HCT116 (cell line): ENCODE results near the gene TRPM4. TPM values are rescaled to one million over a fixed set of nuclear protein-coding genes. Genes with fewer than 3 reads are reported as not detected.
"Not testable (repeated sequence)": the region's sequence is repeated elsewhere in the genome, so short reads cannot be mapped to it uniquely, and the experiment has no call there.

Source experiments
- ATAC-seq: fragments of 200-7000 bp; cut with Tn5 transposase; 2 replicates; pipeline ENCODE4 v1.9.1; 2020; ENCODE audit warnings: mild to moderate bottlenecking, moderate library complexity
- BruUV-seq: library from RNA; stranded (reverse); fragments of 400-500 nt; replicated peaks from 2 replicates; lab custom pipeline; 2021; lab: Mats Ljungman, UMichigan
- CTCF ChIA-PET: fragments of 300-600 bp; sonication (Branson Sonifier 250); formaldehyde crosslinking; loops from one replicate; lab custom pipeline; 2021; ENCODE audit warnings: antibody characterized with exemption; lab: Charles Lee
- POLR2A ChIA-PET: fragments of 300-600, 350-600 bp; sonication (Branson Sonifier 250); formaldehyde crosslinking; loops from one replicate; lab custom pipeline; 2021; ENCODE audit warnings: antibody characterized with exemption; lab: Charles Lee
- RAD21 ChIA-PET, 2 experiments: fragments of 300-600 bp; sonication (Branson Sonifier 250); formaldehyde crosslinking; loops; one replicate each; lab custom pipeline; 2023; ENCODE audit warnings: low total read pairs in 2 of 2; ENCODE audit not compliant: uncharacterized antibody in 2 of 2, unreplicated experiment in 2 of 2, low non-redundant PET in 1 of 2; lab: Charles Lee
- DNase-seq: peaks from one replicate; pipeline ENCODE4 v3.0.0-alpha.2; 2010; ENCODE audit warnings: low read depth, low spot score
- H2AFZ ChIP-seq: fragments of 200-600 bp; shearing (Covaris generic), sonication (generic); 2 replicates; pipeline ENCODE4 v1.6.1; 2017; ENCODE audit warnings: low read depth, mixed run types, mixed read lengths, antibody characterized with exemption, low read length; ENCODE audit not compliant: poor library complexity, severe bottlenecking
- H3K27ac ChIP-seq: 2 replicates; pipeline ENCODE4 v1.5.1; 2012; ENCODE audit warnings: low read depth, low read length
- H3K27me3 ChIP-seq: fragments of 200-600 bp; sonication (generic); 2 replicates; pipeline ENCODE4 v1.6.1; 2016; ENCODE audit warnings: mixed run types, low read length, mixed read lengths; ENCODE audit not compliant: insufficient read depth
- H3K36me3 ChIP-seq, 2 experiments: fragments of 200-500 bp in 1 of 2; fragments of 200-600 bp in 1 of 2; sonication (Bioruptor generic) in 1 of 2; sonication (generic) in 1 of 2; 2 replicates each; pipeline versions ENCODE4 v1.5.1 to v1.6.1; 2014 to 2016; ENCODE audit warnings: low read length in 2 of 2, inconsistent platforms in 1 of 2, mixed read lengths in 1 of 2, mixed run types in 1 of 2; ENCODE audit not compliant: insufficient read depth in 2 of 2, control insufficient read depth in 1 of 2
- H3K4me1 ChIP-seq, 2 experiments: fragments of 200-600 bp in 1 of 2; sonication (generic) in 1 of 2; 2 replicates each; pipeline versions ENCODE4 v1.5.1 to v1.6.1; 2012 to 2017; ENCODE audit warnings: low read length in 2 of 2, inconsistent platforms in 1 of 2, mild to moderate bottlenecking in 1 of 2, mixed read lengths in 1 of 2, mixed run types in 1 of 2, moderate library complexity in 1 of 2; ENCODE audit not compliant: insufficient read depth in 2 of 2, control insufficient read depth in 1 of 2
- H3K4me2 ChIP-seq: fragments of 200-600 bp; sonication (generic); 2 replicates; pipeline ENCODE4 v1.6.1; 2017; ENCODE audit warnings: mixed run types, low read length, mixed read lengths
- H3K4me3 ChIP-seq, 2 experiments: fragments of 200-600 bp in 1 of 2; sonication (generic) in 1 of 2; replicated peaks in 1 of 2; 2 replicates each; pipeline ENCODE4 v1.5.1; 2011 to 2016; ENCODE audit warnings: low read length in 2 of 2, control low read depth in 1 of 2, low read depth in 1 of 2, mild to moderate bottlenecking in 1 of 2, mixed read lengths in 1 of 2, mixed run types in 1 of 2
- H3K79me2 ChIP-seq: fragments of 200-600 bp; sonication (generic); 2 replicates; pipeline ENCODE4 v1.6.1; 2017; ENCODE audit warnings: mild to moderate bottlenecking, mixed run types, low read length, moderate library complexity, mixed read lengths; ENCODE audit not compliant: insufficient read depth
- H3K9ac ChIP-seq: fragments of 200-600 bp; sonication (generic); 2 replicates; pipeline ENCODE4 v1.6.1; 2016; ENCODE audit warnings: low read length, mixed read lengths
- H3K9me2 ChIP-seq: fragments of 200-600 bp; sonication (generic), shearing (Covaris generic); 2 replicates; pipeline ENCODE4 v1.6.1; 2017; ENCODE audit warnings: mixed run types, mild to moderate bottlenecking, moderate library complexity; ENCODE audit not compliant: insufficient read depth
- H3K9me3 ChIP-seq, 2 experiments: fragments of 200-500 bp in 1 of 2; fragments of 200-600 bp in 1 of 2; sonication (Bioruptor generic) in 1 of 2; sonication (generic) in 1 of 2; 2 replicates each; pipeline ENCODE4 v1.6.1; 2014 to 2017; ENCODE audit warnings: low read length in 2 of 2, mixed read lengths in 2 of 2, inconsistent platforms in 1 of 2, low read depth in 1 of 2, mild to moderate bottlenecking in 1 of 2, mixed run types in 1 of 2, moderate library complexity in 1 of 2; ENCODE audit not compliant: control insufficient read depth in 1 of 2, insufficient read depth in 1 of 2
- H4K20me1 ChIP-seq: fragments of 200-600 bp; sonication (generic), shearing (Covaris generic); 2 replicates; pipeline ENCODE4 v1.6.1; 2017; ENCODE audit warnings: mixed run types, mild to moderate bottlenecking, moderate library complexity; ENCODE audit not compliant: insufficient read depth
- CBX3 ChIP-seq: IDR thresholded peaks from 2 replicates; pipeline ENCODE4 v1.6.1; 2012; ENCODE audit warnings: low read depth
- CEBPB ChIP-seq: IDR thresholded peaks from 2 replicates; pipeline ENCODE4 v1.6.1; 2012; ENCODE audit warnings: low read depth
- CTCF ChIP-seq, 3 experiments: fragments of 200-600 bp in 1 of 3; sonication (generic) in 1 of 3; IDR thresholded peaks in 2 of 3; conservative IDR thresholded peaks in 1 of 3; 2 replicates each; pipeline ENCODE4 v1.5.1; 2012 to 2017; ENCODE audit warnings: low read depth in 2 of 3, low read length in 2 of 3, antibody characterized with exemption in 1 of 3, borderline replicate concordance in 1 of 3, control low read depth in 1 of 3, mild to moderate bottlenecking in 1 of 3, mixed read lengths in 1 of 3, mixed run types in 1 of 3, moderate library complexity in 1 of 3; ENCODE audit not compliant: insufficient read depth in 1 of 3
- EGR1 ChIP-seq: IDR thresholded peaks from 2 replicates; pipeline ENCODE4 v1.6.1; 2012; ENCODE audit warnings: low read depth
- ELF1 ChIP-seq: IDR thresholded peaks from 2 replicates; pipeline ENCODE4 v1.6.1; 2012; ENCODE audit warnings: low read depth, borderline replicate concordance
- JUND ChIP-seq: IDR thresholded peaks from 2 replicates; pipeline ENCODE4 v1.6.1; 2012
- POLR2A ChIP-seq: IDR thresholded peaks from 2 replicates; pipeline ENCODE4 v1.7.0; 2011; ENCODE audit warnings: borderline replicate concordance; ENCODE audit not compliant: insufficient read depth, insufficient read length; ENCODE audit errors: extremely low read depth
- YY1 ChIP-seq: IDR thresholded peaks from 2 replicates; pipeline ENCODE4 v1.6.1; 2011; ENCODE audit warnings: low read length, low read depth, moderate library complexity, mild to moderate bottlenecking; ENCODE audit not compliant: insufficient replicate concordance; ENCODE audit errors: extremely low read depth
- ZNF274 ChIP-seq: fragments of 200-500 bp; sonication (Bioruptor generic); IDR thresholded peaks from 2 replicates; pipeline ENCODE4 v1.6.1; 2014; ENCODE audit warnings: mild to moderate bottlenecking, low read depth, low read length, inconsistent platforms
- intact Hi-C: fragments of 100-400 bp; cut with micrococcal nuclease; formaldehyde crosslinking; loops from 2 replicates; pipeline ENCODE4 v1.10.0; 2022
- total RNA-seq: library from RNA; stranded (reverse); gene quantifications from one replicate; pipeline ENCODE4 v1.2.1, GENCODE V29; 2021; ENCODE audit not compliant: unreplicated experiment

Gene TRPM4
- total RNA-seq, 1 experiment from 2014 or later, result 44.2 TPM

- TF ChIP-seq ELF1, result no peak
- no peak for TF ChIP-seq JUND
- TF ChIP-seq POLR2A, result no peak
- TF ChIP-seq EGR1, result no peak
- no peak for TF ChIP-seq ZNF274
- no peak for TF ChIP-seq YY1
- TF ChIP-seq CEBPB, result no peak
- Histone ChIP-seq H3K4me2 (peak overlapping the region; percentile 99), H3K27me3 (no peaks in the 10 kb centered on the region), H3K4me3 (peak overlapping the region; percentile 59 to 66; a peak in 3 of 4 replicates), H4K20me1 (no peaks in the 10 kb centered on the region), H2AFZ (no peak overlapping the region), H3K79me2 (no peaks in the 10 kb centered on the region), H3K9me2 (no peaks in the 10 kb centered on the region), H3K27ac (no peak overlapping the region), H3K9me3 (no peaks in the 10 kb centered on the region), H3K36me3 (no peaks in the 10 kb centered on the region), H3K9ac (peak overlapping the region; percentile 63; the same call in 1 of the 2 replicates), H3K4me1 (peaks cover 13 to 27% of the 10 kb centered on the region in 2 experiments)
- CTCF ChIA-PET, result interaction anchor here (0.8 kb wide), 1 partner anchor 14 kb away, joined by 3 read pairs; no protein-coding TSS in a partner anchor
- intact Hi-C loops, result no loop called here
- POLR2A ChIA-PET, result interaction anchor here (0.6 to 1.5 kb wide), 2 partner anchors 7 to 30 kb away, joined by 3 read pairs; no protein-coding TSS in a partner anchor
- RAD21 ChIA-PET, result no interaction called here
- BruUV-seq, result no TSS peak
- no peak for DNase-seq
- no peak for ATAC-seq
These were observed 37.3 kb upstream of the TRPM4 start for GRCh38 chr19:49120325-49120683.

GRCh38 chr19:49120868-49121267, 36.7 kb upstream of the TRPM4 start:
- ChIA-PET CTCF (no interaction called here), RAD21 (no interaction called here), POLR2A (no interaction called here)
- intact Hi-C loops, result no loop called here
- TF ChIP-seq ZNF274 (no peak), CBX3 (no peak), JUND (no peak), CTCF (IDR thresholded peaks at IDR 0.05 in 2 of 3, conservative IDR thresholded peaks at IDR 0.05 in 1 of 3; ENCODE audit: borderline replicate concordance in 1 of 3, insufficient read depth in 1 of 3, low read depth in 2 of 3, low read length in 2 of 3) (no peak)
- H3K9me2 ChIP-seq, result no peaks in the 10 kb centered on the region
- H3K27ac ChIP-seq, result no peak overlapping the region
- no peaks in the 10 kb centered on the region for H3K36me3 ChIP-seq
- H3K27me3 ChIP-seq, result no peaks in the 10 kb centered on the region
- DNase-seq, result no peak
- H3K4me2 ChIP-seq, result peak overlapping the region; percentile 99; the same call in 1 of the 2 replicates
- no peaks in the 10 kb centered on the region for H4K20me1 ChIP-seq
- ATAC-seq, result no peak
- no peaks in the 10 kb centered on the region for H3K9me3 ChIP-seq
- H3K4me3 ChIP-seq, result no peak overlapping the region
- no TSS peak for BruUV-seq
- no peak overlapping the region for H3K9ac ChIP-seq
- no peak overlapping the region for H2AFZ ChIP-seq
- H3K79me2 ChIP-seq, result no peaks in the 10 kb centered on the region
- H3K4me1 ChIP-seq, result peaks cover 13 to 25% of the 10 kb centered on the region in 2 experiments

GRCh38 chr19:49121841-49122240, 35.8 kb upstream of the TRPM4 start:
- H3K4me2 ChIP-seq, RAD21 ChIA-PET, H3K9ac ChIP-seq, DNase-seq, H3K9me2 ChIP-seq, H3K4me3 ChIP-seq, BruUV-seq, H3K27me3 ChIP-seq, ATAC-seq, H4K20me1 ChIP-seq, H2AFZ ChIP-seq, H3K27ac ChIP-seq, intact Hi-C loops, H3K9me3 ChIP-seq, H3K79me2 ChIP-seq, POLR2A ChIA-PET, H3K36me3 ChIP-seq: not testable (repeated sequence)
- CTCF ChIA-PET, result interaction anchor here (0.6 kb wide), 1 partner anchor 57 kb away, joined by 4 read pairs; the partner anchor contains the start of gene NTF4
- H3K4me1 ChIP-seq, result peaks cover 13 to 25% of the 10 kb centered on the region in 2 experiments
